SK-N-DZ (cell line): ENCODE data around the gene NPM3. TPM values are rescaled to one million over a fixed set of nuclear protein-coding genes. Genes with fewer than 3 reads are reported as not detected.

Source experiments
- DNase-seq: peaks from one replicate; pipeline ENCODE4 v3.0.0-alpha.2; 2015; ENCODE audit warnings: low spot score
- polyA plus RNA-seq, 2 experiments: library from polyadenylated mRNA; depleted of rRNA; stranded (reverse); fragments of >200 nt; gene quantifications; 2 replicates each; pipeline ENCODE4 v1.2.3, GENCODE V29; 2014

NPM3 gene, protein sequence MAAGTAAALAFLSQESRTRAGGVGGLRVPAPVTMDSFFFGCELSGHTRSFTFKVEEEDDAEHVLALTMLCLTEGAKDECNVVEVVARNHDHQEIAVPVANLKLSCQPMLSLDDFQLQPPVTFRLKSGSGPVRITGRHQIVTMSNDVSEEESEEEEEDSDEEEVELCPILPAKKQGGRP
- polyA plus RNA-seq (2014; cell fraction: cytosol; rRNA removed): 166 and 203 TPM in 2 replicates
- 82.0 and 159 TPM in 2 replicates for polyA plus RNA-seq (2014; cell fraction: nucleus; rRNA removed)

DNA sequence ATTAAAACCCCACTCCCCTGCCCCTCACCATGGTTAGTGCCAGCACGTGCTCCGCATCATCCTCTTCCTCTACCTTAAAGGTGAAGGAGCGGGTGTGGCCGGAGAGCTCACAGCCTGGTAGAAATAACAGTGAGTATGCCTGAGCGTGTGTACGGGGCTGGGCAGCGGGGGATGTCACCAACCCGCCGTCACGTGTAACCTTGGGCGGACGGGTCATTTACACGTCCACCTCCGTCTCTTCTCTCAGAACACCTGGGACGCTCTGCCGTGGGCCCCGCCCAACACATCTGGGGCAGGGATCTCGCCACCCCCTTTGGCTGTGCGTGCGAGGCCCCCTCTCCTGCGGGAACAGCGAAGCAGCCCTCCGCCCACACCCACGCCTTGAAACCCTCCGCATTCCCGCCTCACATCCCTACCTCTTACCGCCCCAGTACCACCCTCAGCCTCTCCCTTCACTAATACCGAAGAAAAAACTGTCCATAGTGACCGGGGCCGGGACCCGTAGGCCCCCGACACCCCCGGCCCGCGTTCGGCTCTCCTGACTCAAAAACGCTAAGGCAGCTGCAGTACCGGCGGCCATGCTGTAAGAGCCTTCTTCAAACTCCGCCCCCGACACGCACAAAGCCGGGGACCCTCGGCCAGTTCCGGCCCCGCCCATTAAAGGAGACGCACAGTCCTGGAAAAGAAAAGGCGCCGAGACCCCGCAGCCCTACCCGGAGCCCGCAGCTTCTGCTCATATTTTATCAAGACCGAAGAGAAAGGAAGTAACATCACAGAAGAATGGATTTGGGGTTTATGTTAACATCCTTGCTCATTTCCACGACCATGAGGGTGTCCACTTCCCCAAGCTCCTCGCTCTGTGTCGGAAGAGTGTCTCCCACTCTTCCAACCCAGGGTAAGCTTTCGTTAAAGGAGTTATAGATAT is at the start of gene NPM3:
TSS of gene NPM3 (minus strand) at position 636 of the 925 bp plus-strand sequence. CDS start at position 580, 56 bp downstream.
- DNase-seq: peak; percentile 85

DNA sequence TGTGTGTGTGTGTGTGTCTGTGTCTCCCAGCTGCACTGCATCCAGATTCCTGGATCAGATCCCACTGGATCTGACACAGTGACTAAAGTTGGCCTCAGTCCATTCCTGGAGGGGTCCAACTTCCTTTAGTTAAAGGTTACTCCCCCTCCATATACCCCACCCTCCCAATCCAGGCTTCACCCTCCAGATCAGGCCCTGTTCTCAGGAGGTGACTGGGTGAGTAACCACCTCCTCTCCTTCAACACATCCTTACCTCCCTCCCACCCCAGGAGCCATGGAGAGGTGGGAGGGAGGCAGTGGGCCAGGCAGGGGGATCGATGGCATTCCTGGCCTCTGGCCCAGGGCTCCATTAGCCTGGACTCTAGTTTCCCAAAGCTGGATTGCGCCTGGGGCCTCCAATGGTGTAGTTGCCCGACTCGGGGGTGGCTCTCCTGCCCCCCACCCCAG is 49.1 kb upstream of the NPM3 start:
- DNase-seq: no peak

- no peak for DNase-seq
Observed at GRCh38 chr10:101831169-101831811, 48.0 kb upstream of the NPM3 start.

DNA sequence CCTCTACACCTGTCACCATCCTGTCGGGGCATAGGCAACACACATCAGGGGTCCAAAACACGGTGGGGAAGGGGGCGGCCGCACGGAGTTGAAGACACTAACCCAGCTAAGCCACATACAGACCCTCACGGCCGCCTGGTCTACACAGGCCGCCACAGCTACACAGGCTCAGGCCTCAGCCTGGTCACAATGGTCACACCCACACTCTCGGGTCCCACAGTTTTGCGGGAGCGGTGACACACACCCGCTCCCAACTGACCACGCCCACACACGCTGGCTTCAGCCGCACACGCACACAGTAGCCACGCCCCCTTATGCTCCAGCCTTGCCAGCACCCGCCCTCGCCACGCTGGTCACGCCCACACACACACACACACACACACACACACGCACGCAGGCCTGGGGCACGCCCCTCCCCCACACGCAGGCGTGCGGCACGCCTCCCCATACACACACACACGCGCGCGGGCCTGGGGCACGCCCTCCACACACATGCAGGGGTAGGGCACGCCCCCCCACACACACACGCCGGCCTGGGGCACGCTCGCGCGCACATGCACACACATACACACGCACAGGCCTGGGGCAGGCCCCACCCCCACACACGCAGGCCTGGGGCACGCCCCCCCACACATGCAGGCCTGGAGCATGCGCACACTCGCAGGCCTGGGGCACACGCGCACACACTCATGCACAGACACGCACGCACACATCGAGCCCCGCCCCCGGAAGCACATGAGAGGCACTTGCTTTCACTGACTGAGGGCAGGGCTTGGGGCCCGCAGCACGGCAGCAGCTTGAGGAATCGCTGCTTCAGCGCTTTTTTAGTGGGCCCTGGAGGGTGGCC is 47.3 kb upstream of the NPM3 start:
- peak; percentile 91 for DNase-seq

- peak; percentile 63 for DNase-seq
Observed at GRCh38 chr10:101829561-101830315, 46.5 kb upstream of the NPM3 start.

DNA sequence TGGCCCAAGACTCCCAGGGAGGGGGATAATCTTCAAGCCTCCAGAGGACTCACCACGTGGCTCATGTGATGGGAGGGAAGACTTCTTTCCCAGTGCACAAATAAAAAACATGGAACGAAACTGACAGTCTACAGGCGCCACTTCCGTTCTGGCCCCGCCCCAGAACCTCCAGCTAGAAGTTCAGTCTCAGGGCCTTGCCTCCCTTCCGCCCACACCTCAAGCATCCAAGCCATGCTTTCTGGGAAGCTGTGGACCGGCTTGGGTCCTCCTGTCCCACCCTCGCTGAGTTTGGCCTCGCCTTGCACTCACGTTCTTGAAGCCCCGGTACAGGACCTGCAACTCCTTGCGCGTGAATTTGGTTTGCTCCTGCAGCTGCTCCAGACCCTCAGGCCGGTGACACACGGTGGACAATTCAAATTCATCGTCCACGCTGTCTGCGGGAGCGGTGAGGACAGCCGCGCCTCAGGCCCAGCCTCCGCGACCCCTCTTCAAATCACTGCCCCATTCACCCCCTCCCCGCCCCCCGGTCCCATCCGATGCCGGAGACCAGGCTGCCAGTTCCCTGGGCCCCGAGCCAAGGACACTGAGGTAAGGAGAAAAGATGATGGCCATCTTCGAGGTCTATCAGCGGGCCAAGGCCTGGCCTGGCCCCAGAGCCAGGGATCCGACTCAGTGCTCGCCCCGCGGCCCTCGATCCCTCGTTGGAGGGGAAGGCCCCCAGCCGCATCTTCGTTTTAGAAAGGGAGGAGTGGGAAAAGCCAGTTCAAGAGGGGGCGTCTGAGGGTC is 45.7 kb upstream of the NPM3 start:
- no peak for DNase-seq

- no peak for DNase-seq
Observed at GRCh38 chr10:101827919-101828600, 44.8 kb upstream of the NPM3 start.

DNA sequence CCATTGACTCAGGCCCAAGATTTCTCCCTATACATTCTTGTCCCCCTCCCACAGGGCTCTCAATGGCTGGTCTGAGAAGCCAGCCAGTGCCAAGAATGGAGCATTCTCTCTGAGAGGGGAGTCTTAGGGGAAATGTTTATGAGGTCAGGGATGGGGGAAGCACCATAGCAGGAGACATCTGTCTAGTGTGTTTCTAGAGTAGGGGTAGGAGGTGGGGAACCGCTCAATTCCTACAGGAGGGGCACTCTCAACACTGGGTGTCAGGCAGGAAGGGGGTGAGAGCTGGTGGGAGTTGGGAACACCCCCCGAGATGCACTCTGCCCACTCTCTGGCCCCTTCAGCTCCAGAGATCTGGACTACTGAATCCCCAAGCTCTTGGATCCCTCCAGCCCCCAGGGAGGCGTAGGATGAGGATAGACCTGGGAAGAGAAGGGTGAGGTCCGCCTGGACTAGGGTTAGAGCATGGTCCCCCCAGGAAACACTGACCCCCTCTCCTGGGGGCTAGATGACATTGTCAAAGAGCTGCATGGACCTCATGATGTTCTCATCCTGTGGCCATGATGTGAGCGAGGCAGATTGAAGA is 43.7 kb upstream of the NPM3 start:
- DNase-seq: no peak

- no peak for DNase-seq
Observed at GRCh38 chr10:101824736-101825135, 41.5 kb upstream of the NPM3 start.

DNA sequence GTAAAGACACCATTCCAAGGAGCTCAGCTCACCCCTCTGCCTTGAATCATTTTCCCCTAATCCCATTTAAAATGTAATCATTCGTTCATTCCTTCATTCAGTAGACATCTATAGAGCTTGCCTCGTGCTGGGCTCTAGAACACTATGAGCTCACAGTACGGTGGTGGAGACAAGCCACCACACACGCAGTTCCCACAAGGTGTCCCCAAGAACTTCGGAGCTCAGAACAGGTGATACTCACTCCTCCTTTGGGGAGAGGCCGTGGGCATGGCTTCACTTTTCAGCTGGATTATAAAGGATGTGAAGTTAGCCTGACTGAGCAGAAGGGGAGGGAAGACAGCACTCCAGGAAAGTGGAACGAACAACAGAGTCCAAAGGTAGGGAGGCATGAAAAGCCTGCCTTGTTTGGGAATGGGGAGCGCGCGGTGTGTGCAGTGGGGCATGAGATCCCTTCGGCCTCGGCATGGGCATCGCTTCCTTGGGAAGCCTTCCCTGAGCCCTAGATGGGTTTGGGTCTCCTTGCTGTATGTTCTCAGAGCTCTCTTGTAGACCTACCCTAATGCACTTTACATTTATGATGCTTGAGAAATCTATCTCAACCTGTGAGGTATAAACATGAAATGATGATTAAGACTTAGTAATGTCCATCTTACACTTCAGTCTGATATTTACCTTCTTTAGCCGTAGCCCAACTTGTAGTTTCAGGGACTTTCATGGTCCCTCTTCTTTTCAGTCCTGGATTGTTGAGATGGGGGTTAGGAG is 35.8 kb upstream of the NPM3 start:
- DNase-seq: no peak

GRCh38 chr10:101818119-101818871 is 35.0 kb upstream of the NPM3 start, which contains the start of gene OGA:
Gene OGA (minus strand): TSS chr10:101818444. CDS start chr10:101818022, 422 bp downstream.
- DNase-seq: peak; percentile 100

- DNase-seq: peak; percentile 52
Observed at GRCh38 chr10:101817337-101818118, 34.3 kb upstream of the NPM3 start.

GRCh38 chr10:101816913-101817336 is 33.7 kb upstream of the NPM3 start:
- DNase-seq: no peak

- DNase-seq: no peak
Observed at GRCh38 chr10:101816376-101816775, 33.1 kb upstream of the NPM3 start.

DNA sequence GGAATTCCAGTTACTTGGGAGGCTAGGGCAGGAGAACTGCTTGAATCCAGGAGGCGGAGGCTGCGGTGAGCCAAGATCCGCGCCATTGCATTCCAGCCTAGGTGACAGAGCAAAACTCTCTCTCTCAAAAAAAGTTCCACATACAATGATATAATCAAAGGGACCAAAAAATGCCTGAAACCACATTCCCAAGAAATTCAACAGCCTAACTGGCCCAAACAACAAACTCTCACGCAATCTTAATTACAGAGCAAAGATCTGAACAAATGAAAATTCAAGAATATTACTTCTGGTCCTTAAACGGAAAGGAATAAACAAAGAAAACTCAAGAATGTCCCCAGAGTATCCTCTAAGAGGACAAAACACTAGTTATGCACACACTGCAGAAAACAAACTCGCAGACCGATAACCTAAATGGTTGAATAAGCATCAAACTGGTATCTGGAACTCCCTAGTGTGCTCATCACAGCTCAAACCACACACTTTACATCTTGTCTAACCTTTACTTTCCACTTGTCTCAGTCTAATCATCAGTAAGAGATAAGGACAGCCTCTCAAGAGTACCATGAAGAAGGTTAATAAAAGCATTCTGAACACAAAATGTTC is 31.3 kb upstream of the NPM3 start:
- DNase-seq: no peak

GRCh38 chr10:101812606-101813005 is 29.4 kb upstream of the NPM3 start:
- no peak for DNase-seq
